PC-9 (cell line): ENCODE data around the gene TFDP3. TPM values are rescaled to one million over a fixed set of nuclear protein-coding genes. Genes with fewer than 3 reads are reported as not detected.

Experiments used
- BruUV-seq: library from RNA; stranded (reverse); fragments of 400-500 nt; replicated peaks from 2 replicates; lab custom pipeline; 2021; lab: Mats Ljungman, UMichigan
- CTCF ChIA-PET: fragments of 300-600 bp; sonication (Branson Sonifier 250); formaldehyde crosslinking; loops from one replicate; lab custom pipeline; 2022; ENCODE audit warnings: antibody characterized with exemption; lab: Charles Lee
- POLR2A ChIA-PET: fragments of 300-600 bp; sonication (Branson Sonifier 250); formaldehyde crosslinking; loops from one replicate; lab custom pipeline; 2022; ENCODE audit warnings: antibody characterized with exemption; ENCODE audit not compliant: unreplicated experiment; lab: Charles Lee
- DNase-seq, 2 experiments: peaks; one replicate each; pipeline versions ENCODE4 v3.0.0 to v3.0.0-alpha.2; 2015 to 2022; ENCODE audit warnings: mixed read lengths in 1 of 2
- H2AFZ ChIP-seq: fragments of 200-600 bp; sonication (generic); 2 replicates; pipeline ENCODE4 v1.8.1; 2017; ENCODE audit warnings: antibody characterized with exemption
- H3F3A ChIP-seq: fragments of 200-600 bp; sonication (generic); 2 replicates; pipeline ENCODE4 v1.8.1; 2017; ENCODE audit warnings: antibody characterized with exemption, mild to moderate bottlenecking, low read depth; ENCODE audit not compliant: insufficient read depth
- H3K27ac ChIP-seq: fragments of 200-600 bp; sonication (generic); 2 replicates; pipeline ENCODE4 v1.6.1; 2016; ENCODE audit warnings: mixed run types
- H3K27me3 ChIP-seq: fragments of 200-600 bp; sonication (generic); 2 replicates; pipeline ENCODE4 v1.6.1; 2016; ENCODE audit warnings: low read depth, mixed run types; ENCODE audit not compliant: insufficient read depth
- H3K36me3 ChIP-seq: fragments of 200-600 bp; sonication (generic); 2 replicates; pipeline ENCODE4 v1.6.1; 2016; ENCODE audit warnings: low read depth, mixed run types
- H3K4me1 ChIP-seq: fragments of 200-600 bp; sonication (generic); replicated peaks from 2 replicates; pipeline ENCODE4 v1.6.1; 2016; ENCODE audit warnings: mixed run types; ENCODE audit not compliant: insufficient read depth
- H3K4me2 ChIP-seq: fragments of 200-600 bp; sonication (generic); 2 replicates; pipeline ENCODE4 v1.6.1; 2017; ENCODE audit warnings: mixed run types
- H3K4me3 ChIP-seq: fragments of 200-600 bp; sonication (generic); 2 replicates; pipeline ENCODE4 v1.6.1; 2016; ENCODE audit warnings: mixed run types
- H3K79me2 ChIP-seq: fragments of 200-600 bp; sonication (generic); 2 replicates; pipeline ENCODE4 v1.6.1; 2017; ENCODE audit warnings: low read depth, mixed run types
- H3K9me2 ChIP-seq: fragments of 200-600 bp; sonication (generic); 2 replicates; pipeline ENCODE4 v1.8.1; 2017; ENCODE audit warnings: mild to moderate bottlenecking; ENCODE audit not compliant: insufficient read depth
- H3K9me3 ChIP-seq: fragments of 200-600 bp; sonication (generic); 2 replicates; pipeline ENCODE4 v1.8.1; 2016; ENCODE audit warnings: low read depth; ENCODE audit not compliant: insufficient read depth
- H4K20me1 ChIP-seq: fragments of 200-600 bp; sonication (generic); 2 replicates; pipeline ENCODE4 v1.8.1; 2017; ENCODE audit not compliant: insufficient read depth
- EZH2 ChIP-seq: fragments of 200-600 bp; sonication (generic); IDR thresholded peaks from 2 replicates; pipeline ENCODE4 v1.8.0; 2017; ENCODE audit warnings: antibody characterized with exemption, low read depth
- intact Hi-C: fragments of 100-400 bp; cut with micrococcal nuclease; formaldehyde crosslinking; loops from one replicate; pipeline ENCODE4 v1.10.0; 2022; ENCODE audit not compliant: unreplicated experiment
- total RNA-seq: library from RNA; stranded (reverse); gene quantifications from 2 replicates; pipeline ENCODE4 v1.2.3, GENCODE V29; 2021
- TF ChIP-seq, protein P1 (sequence below): fragments of 200-600 bp; sonication (generic); conservative IDR thresholded peaks from 2 replicates; pipeline ENCODE4 v1.6.1; 2017; ENCODE audit warnings: mixed run types, antibody characterized with exemption, mild to moderate bottlenecking, moderate library complexity

Gene TFDP3
- total RNA-seq, 1 experiment from 2014 or later = not detected

DNA sequence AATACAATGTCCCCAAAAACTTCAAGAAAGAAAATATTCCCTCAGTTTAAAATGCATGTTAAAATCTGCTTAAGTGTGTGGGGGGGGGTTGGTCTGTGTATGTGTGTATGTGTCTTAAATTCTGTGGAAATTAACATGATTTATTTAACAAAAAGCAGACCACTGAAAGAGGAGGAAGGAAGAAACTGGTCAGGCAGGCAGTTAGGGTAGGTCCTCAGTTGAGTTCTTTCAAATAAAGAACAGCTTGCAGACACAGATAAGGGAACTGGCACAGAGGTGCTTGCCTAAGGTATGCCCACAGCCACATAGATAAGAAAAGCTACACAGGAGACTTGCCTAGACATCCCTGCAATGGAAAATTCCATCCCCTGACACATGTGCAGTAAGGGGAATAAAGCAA is 28.8 kb upstream of the TFDP3 start:
- no peak for DNase-seq
- no peak overlapping the region for H3K4me2 ChIP-seq
- intact Hi-C loops = no loop called here
- peaks cover 13% of the 10 kb centered on the region; the same call in 1 of the 2 replicates for H3K9me3 ChIP-seq
- no peaks in the 10 kb centered on the region for H3K36me3 ChIP-seq
- H3K9me2 ChIP-seq = no peaks in the 10 kb centered on the region
- H3F3A ChIP-seq = no peaks in the 10 kb centered on the region
- no peaks in the 10 kb centered on the region for H3K4me1 ChIP-seq
- H3K27ac ChIP-seq = no peak overlapping the region
- no TSS peak for BruUV-seq
- CTCF ChIA-PET = no interaction called here
- H3K4me3 ChIP-seq = no peak overlapping the region
- no peak overlapping the region for H2AFZ ChIP-seq
- no peaks in the 10 kb centered on the region for H4K20me1 ChIP-seq
- no peak for TF ChIP-seq EZH2
- TF ChIP-seq, protein P1, sequence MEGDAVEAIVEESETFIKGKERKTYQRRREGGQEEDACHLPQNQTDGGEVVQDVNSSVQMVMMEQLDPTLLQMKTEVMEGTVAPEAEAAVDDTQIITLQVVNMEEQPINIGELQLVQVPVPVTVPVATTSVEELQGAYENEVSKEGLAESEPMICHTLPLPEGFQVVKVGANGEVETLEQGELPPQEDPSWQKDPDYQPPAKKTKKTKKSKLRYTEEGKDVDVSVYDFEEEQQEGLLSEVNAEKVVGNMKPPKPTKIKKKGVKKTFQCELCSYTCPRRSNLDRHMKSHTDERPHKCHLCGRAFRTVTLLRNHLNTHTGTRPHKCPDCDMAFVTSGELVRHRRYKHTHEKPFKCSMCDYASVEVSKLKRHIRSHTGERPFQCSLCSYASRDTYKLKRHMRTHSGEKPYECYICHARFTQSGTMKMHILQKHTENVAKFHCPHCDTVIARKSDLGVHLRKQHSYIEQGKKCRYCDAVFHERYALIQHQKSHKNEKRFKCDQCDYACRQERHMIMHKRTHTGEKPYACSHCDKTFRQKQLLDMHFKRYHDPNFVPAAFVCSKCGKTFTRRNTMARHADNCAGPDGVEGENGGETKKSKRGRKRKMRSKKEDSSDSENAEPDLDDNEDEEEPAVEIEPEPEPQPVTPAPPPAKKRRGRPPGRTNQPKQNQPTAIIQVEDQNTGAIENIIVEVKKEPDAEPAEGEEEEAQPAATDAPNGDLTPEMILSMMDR = no peak
- H3K79me2 ChIP-seq = no peaks in the 10 kb centered on the region
- POLR2A ChIA-PET = no interaction called here
- H3K27me3 ChIP-seq = no peaks in the 10 kb centered on the region; the same call in 1 of the 2 replicates

DNA sequence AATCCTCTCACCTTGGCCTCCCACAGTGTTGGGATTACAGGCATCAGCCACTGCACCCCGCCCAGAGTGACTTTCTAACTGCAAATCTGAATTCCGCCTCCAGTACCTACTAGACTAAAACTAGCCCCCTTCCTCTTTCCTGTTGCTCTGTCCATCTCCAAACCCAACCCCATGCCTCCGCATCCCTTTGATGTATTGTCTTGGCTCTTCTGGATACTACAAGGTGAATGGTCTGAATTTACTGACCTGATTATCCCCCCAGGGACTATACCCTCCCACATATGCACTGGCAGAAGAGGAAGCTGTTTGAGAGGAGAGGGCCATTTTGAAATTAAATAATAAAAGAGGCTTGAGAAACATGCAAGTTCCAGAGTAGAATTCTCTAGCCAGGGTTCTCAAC is 17.7 kb upstream of the TFDP3 start:
- no peaks in the 10 kb centered on the region for H4K20me1 ChIP-seq
- no peaks in the 10 kb centered on the region for H3F3A ChIP-seq
- H3K27me3 ChIP-seq = no peaks in the 10 kb centered on the region
- H3K4me1 ChIP-seq = no peaks in the 10 kb centered on the region
- no peaks in the 10 kb centered on the region for H3K9me2 ChIP-seq
- BruUV-seq = no TSS peak
- CTCF ChIA-PET = interaction anchor here (0.6 kb wide), 2 partner anchors 153 to 210 kb away, joined by 4 to 12 read pairs; no protein-coding TSS in a partner anchor
- H3K79me2 ChIP-seq = no peaks in the 10 kb centered on the region
- intact Hi-C loops = no loop called here
- H3K4me3 ChIP-seq = no peak overlapping the region
- TF ChIP-seq, protein P1 = no peak
- TF ChIP-seq EZH2 = no peak
- H3K9me3 ChIP-seq = no peaks in the 10 kb centered on the region
- DNase-seq = no peak
- no peak overlapping the region for H3K4me2 ChIP-seq
- no peak overlapping the region for H3K27ac ChIP-seq
- no peaks in the 10 kb centered on the region for H3K36me3 ChIP-seq
- H2AFZ ChIP-seq = no peak overlapping the region
- POLR2A ChIA-PET = no interaction called here

DNA sequence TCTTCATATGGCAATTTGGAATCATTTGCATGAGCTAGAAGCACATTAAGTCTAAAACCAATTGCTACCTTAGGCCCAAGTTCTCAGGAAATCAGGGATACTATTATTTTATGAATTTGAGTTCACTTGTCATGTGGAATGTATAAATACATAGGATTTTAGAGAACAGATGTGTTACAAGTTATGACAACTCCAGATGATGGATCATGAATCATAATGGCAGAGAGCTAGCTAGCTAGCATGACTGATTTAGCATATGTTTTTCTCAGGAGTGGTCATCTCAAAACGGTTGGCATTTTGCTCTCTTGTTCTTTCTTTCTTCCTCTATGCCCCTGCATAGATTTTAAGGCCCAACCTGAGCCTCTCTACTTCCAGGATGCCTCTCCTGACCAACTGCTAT is 14.2 kb upstream of the TFDP3 start:
- Histone ChIP-seq H3K36me3 (no peaks in the 10 kb centered on the region), H3K4me1 (peaks cover 21% of the 10 kb centered on the region), H4K20me1 (no peaks in the 10 kb centered on the region), H3F3A (peaks cover 16% of the 10 kb centered on the region; the same call in 1 of the 2 replicates), H3K4me3 (no peak overlapping the region), H3K4me2 (no peak overlapping the region), H3K27ac (no peak overlapping the region), H2AFZ (no peak overlapping the region), H3K79me2 (no peaks in the 10 kb centered on the region), H3K9me2 (no peaks in the 10 kb centered on the region), H3K27me3 (no peaks in the 10 kb centered on the region), H3K9me3 (no peaks in the 10 kb centered on the region)
- DNase-seq = no peak
- ChIA-PET POLR2A (no interaction called here), CTCF (no interaction called here)
- TF ChIP-seq, protein P1 = no peak
- TF ChIP-seq EZH2 = no peak
- BruUV-seq = no TSS peak
- intact Hi-C loops = no loop called here
